K562 (cell line): ENCODE data around the gene NFATC2. TPM values are rescaled to one million over a fixed set of nuclear protein-coding genes. Genes with fewer than 3 reads are reported as not detected.

Experiments used
- ATAC-seq: fragments of 200-7000 bp; cut with Tn5 transposase; 3 replicates; pipeline ENCODE4 v1.9.1; 2020; ENCODE audit warnings: moderate library complexity
- BruUV-seq: library from RNA; stranded (reverse); fragments of 400-500 nt; replicated peaks from 2 replicates; lab custom pipeline; 2021; lab: Mats Ljungman, UMichigan
- CTCF ChIA-PET: fragments of 300-600 bp; formaldehyde crosslinking; extraction: SDS; loops from one replicate; lab custom pipeline; 2021; ENCODE audit warnings: low intra/inter-chr PET ratio; lab: Yijun Ruan, JAX
- POLR2A ChIA-PET: fragments of 300-600, 350-650 bp; sonication (Branson Sonifier 250); formaldehyde crosslinking; extraction: SDS; loops from one replicate; lab custom pipeline; 2021; ENCODE audit warnings: antibody characterized with exemption, inconsistent platforms; lab: Yijun Ruan, JAX
- DNase-seq, 4 experiments: peaks; one replicate each; pipeline versions ENCODE4 v3.0.0 to v3.0.0-alpha.2; 2011 to 2018; ENCODE audit warnings: low spot score in 3 of 4, mixed read lengths in 3 of 4; ENCODE audit errors: extremely low read depth in 1 of 4
- FAIRE-seq: peaks from 2 replicates; lab custom pipeline; 2011; peaks lifted over from hg19 to GRCh38; lab: Jason Lieb, UNC
- H2AFZ ChIP-seq: 2 replicates; pipeline ENCODE4 v1.6.0; 2011; ENCODE audit warnings: low read depth, low read length, control low read depth, inconsistent platforms
- H3K27ac ChIP-seq: fragments of 200-600 bp; 3 replicates; pipeline ENCODE4 v1.8.0; 2011; ENCODE audit warnings: low read depth, mild to moderate bottlenecking, control low read depth, inconsistent platforms, low read length, moderate library complexity, mixed read lengths; ENCODE audit errors: extremely low read depth
- H3K27me3 ChIP-seq, 2 experiments: fragments of 300-600 bp in 1 of 2; 2 replicates in 1 of 2; 3 replicates in 1 of 2; pipeline versions ENCODE4 v1.6.0 to v1.8.0; 2011; ENCODE audit warnings: inconsistent platforms in 2 of 2, low read length in 2 of 2, mild to moderate bottlenecking in 1 of 2, mixed read lengths in 1 of 2, moderate library complexity in 1 of 2; ENCODE audit not compliant: control insufficient read depth in 2 of 2, insufficient read depth in 2 of 2
- H3K36me3 ChIP-seq: fragments of 300-600 bp; 3 replicates; pipeline ENCODE4 v1.8.0; 2011; ENCODE audit warnings: mild to moderate bottlenecking, low read length, inconsistent platforms; ENCODE audit not compliant: control insufficient read depth, insufficient read depth
- H3K4me1 ChIP-seq, 2 experiments: fragments of 200-600 bp in 1 of 2; replicated peaks in 1 of 2; 2 replicates in 1 of 2; 3 replicates in 1 of 2; pipeline versions ENCODE4 v1.5.1 to v1.8.0; 2011; ENCODE audit warnings: inconsistent platforms in 2 of 2, low read length in 2 of 2, mild to moderate bottlenecking in 1 of 2, mixed read lengths in 1 of 2, moderate library complexity in 1 of 2; ENCODE audit not compliant: control insufficient read depth in 2 of 2, insufficient read depth in 2 of 2
- H3K4me2 ChIP-seq: 2 replicates; pipeline ENCODE4 v1.6.1; 2011; ENCODE audit warnings: low read length, control low read depth, inconsistent platforms, mixed read lengths; ENCODE audit not compliant: insufficient read depth
- H3K4me3 ChIP-seq: fragments of 200-600 bp; sonication (generic), shearing (Covaris generic); 2 replicates; pipeline ENCODE4 v1.5.1; 2016; ENCODE audit warnings: control low read depth, inconsistent platforms
- H3K79me2 ChIP-seq: fragments of 200-600 bp; 3 replicates; pipeline ENCODE4 v1.8.0; 2011; ENCODE audit warnings: low read length, inconsistent platforms; ENCODE audit not compliant: control insufficient read depth, insufficient read depth
- H3K9ac ChIP-seq, 2 experiments: 2 replicates each; pipeline versions ENCODE4 v1.6.0 to v1.6.1; 2011; ENCODE audit warnings: low read depth in 2 of 2, low read length in 2 of 2, control low read depth in 1 of 2, inconsistent platforms in 1 of 2, mild to moderate bottlenecking in 1 of 2, mixed read lengths in 1 of 2; ENCODE audit not compliant: insufficient read depth in 1 of 2
- H3K9me1 ChIP-seq: one replicate; pipeline ENCODE4 v1.6.0; 2011; ENCODE audit warnings: inconsistent platforms, mild to moderate bottlenecking, low read length, moderate library complexity; ENCODE audit not compliant: control insufficient read depth, insufficient read depth
- H3K9me3 ChIP-seq: replicated peaks from 2 replicates; pipeline ENCODE4 v1.5.1; 2011; ENCODE audit warnings: low read depth, low read length, inconsistent platforms; ENCODE audit not compliant: control insufficient read depth, insufficient read depth
- H4K20me1 ChIP-seq: replicated peaks from 2 replicates; pipeline ENCODE4 v1.6.1; 2011; ENCODE audit warnings: low read length, inconsistent platforms, mixed read lengths; ENCODE audit not compliant: control insufficient read depth, insufficient read depth
- ZNF518B ChIP-seq: fragments of 250-450 bp; sonication (Bioruptor Pico); IDR thresholded peaks from 2 replicates; pipeline ENCODE4 v1.5.0; 2021; ENCODE audit warnings: mild to moderate bottlenecking, moderate library complexity
- ZNF592 ChIP-seq: fragments of 450-650 bp; IDR thresholded peaks from 2 replicates; pipeline ENCODE4 v1.6.1; 2017; ENCODE audit warnings: antibody characterized with exemption, mild to moderate bottlenecking
- in situ Hi-C: fragments of 300-500 bp; cut with MboI; formaldehyde crosslinking; loops from 4 replicates; pipeline ENCODE4 v1.15.0; 2018; ENCODE audit warnings: inconsistent platforms, mixed read lengths
- intact Hi-C: fragments of 100-400 bp; cut with micrococcal nuclease; formaldehyde crosslinking; loops from 2 replicates; pipeline ENCODE4 v1.14.2; 2022
- polyA plus RNA-seq, 8 experiments: library from polyadenylated mRNA; depleted of rRNA in 4 of 8; stranded (reverse) in 5 of 8; unstranded in 3 of 8; fragments of >200 nt; fragmentation: Nextera tagmentation in 2 of 8; fragmentation: Illumina TruSeq in 1 of 8; extraction: Ambion mirVana in 2 of 8; extraction: Trizol in 1 of 8; gene quantifications; 2 replicates each; pipeline versions ENCODE4 v1.2.1 to v1.2.3, GENCODE V29; 2011 to 2014; ENCODE audit warnings: inconsistent platforms in 1 of 8, missing spikeins in 1 of 8
- total RNA-seq, 7 experiments: library from RNA; depleted of rRNA in 6 of 7; stranded (reverse); fragments of >200 nt in 6 of 7; fragmentation: Illumina TruSeq in 2 of 7; extraction: Trizol in 2 of 7; gene quantifications; 2 replicates each; pipeline versions ENCODE4 v1.2.1 to v1.2.3, GENCODE V29; 2011 to 2021; ENCODE audit warnings: low replicate concordance in 1 of 7

The NFATC2 gene
- total and polyA plus RNA-seq, 9 of the 15 experiments (the other 6 are each of a cell fraction or from before 2014, with no cell fraction given), result 1.9 to 11.2 (median 3.0) TPM

GRCh38 chr20:51388227-51388626, 154.3 kb downstream of the NFATC2 start:
- BruUV-seq, result no TSS peak
- no peak overlapping the region for H2AFZ ChIP-seq
- H3K36me3 ChIP-seq, result peaks cover 23% of the 10 kb centered on the region; the same call in 2 of the 3 replicates
- no peak overlapping the region for H3K9ac ChIP-seq
- no peaks in the 10 kb centered on the region for H3K9me3 ChIP-seq
- TF ChIP-seq ZNF518B (CRISPR knock-in tag) (no peak), ZNF592 (no peak)
- TF ChIP-seq, all 486 proteins: peak for 0
- POLR2A ChIA-PET, result no interaction called here
- ATAC-seq, result no peak
- FAIRE-seq, result no peak
- in situ Hi-C loops, result no loop called here
- intact Hi-C loops, result no loop called here
- H3K27ac ChIP-seq, result no peak overlapping the region
- no peak overlapping the region for H3K4me3 ChIP-seq
- H3K27me3 ChIP-seq, result no peaks in the 10 kb centered on the region
- H3K4me2 ChIP-seq, result no peak overlapping the region
- no peaks in the 10 kb centered on the region for H3K79me2 ChIP-seq
- DNase-seq, result no peak
- no peaks in the 10 kb centered on the region; a peak in 1 of 5 replicates for H3K4me1 ChIP-seq
- H4K20me1 ChIP-seq, result no peaks in the 10 kb centered on the region
- CTCF ChIA-PET, result no interaction called here
- H3K9me1 ChIP-seq, result no peaks in the 10 kb centered on the region
